Muscle layer of duodenum (tissue), 2 donors: ENCODE measurements around the gene KIAA1328.

Source experiments
- H3K27ac ChIP-seq: one replicate; pipeline ENCODE4 v1.7.0; 2013; ENCODE audit warnings: mild to moderate bottlenecking, low read length
- H3K27me3 ChIP-seq: one replicate; pipeline ENCODE4 v1.7.0; 2013; ENCODE audit warnings: low read depth, mild to moderate bottlenecking, control low read depth, low read length
- H3K36me3 ChIP-seq, 2 donors: one replicate each; pipeline ENCODE4 v1.7.0; 2013; ENCODE audit warnings: low read length in 2 of 2, control low read depth in 1 of 2, mild to moderate bottlenecking in 1 of 2; ENCODE audit not compliant: insufficient read depth in 2 of 2, control insufficient read depth in 1 of 2
- H3K4me1 ChIP-seq, 2 donors: one replicate each; pipeline ENCODE4 v1.7.0; 2013; ENCODE audit warnings: low read length in 2 of 2, mild to moderate bottlenecking in 2 of 2, control low read depth in 1 of 2, moderate library complexity in 1 of 2; ENCODE audit not compliant: insufficient read depth in 2 of 2, control insufficient read depth in 1 of 2
- H3K4me3 ChIP-seq, 2 donors: one replicate each; pipeline ENCODE4 v1.7.0; 2013; ENCODE audit warnings: low read length in 2 of 2, low read depth in 1 of 2, mild to moderate bottlenecking in 1 of 2
- H3K9me3 ChIP-seq, 2 donors: one replicate each; pipeline ENCODE4 v1.7.0; 2013; ENCODE audit warnings: low read length in 2 of 2, control low read depth in 1 of 2, mild to moderate bottlenecking in 1 of 2; ENCODE audit not compliant: control insufficient read depth in 1 of 2
- donor health status: healthy.

The KIAA1328 gene

DNA sequence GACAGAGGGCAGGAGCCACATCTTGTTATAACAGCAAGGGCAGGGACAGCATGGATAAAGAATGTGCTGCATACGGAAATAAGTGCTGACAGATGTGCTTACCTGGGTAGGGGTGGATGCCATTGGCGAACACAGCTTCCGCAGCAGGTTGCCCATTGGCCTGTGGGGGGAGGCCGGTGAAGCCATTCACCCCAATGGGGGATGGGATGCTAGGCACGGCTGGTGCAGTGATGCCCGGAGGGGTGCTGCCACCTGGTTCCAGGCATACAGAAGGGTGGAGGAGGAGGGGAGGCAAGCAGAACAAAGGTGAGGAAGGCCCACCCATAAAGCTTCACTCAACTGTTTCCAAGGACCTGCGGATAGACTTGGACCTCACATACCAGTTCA lies 441.7 kb downstream of the KIAA1328 start:
- no peaks in the 10 kb centered on the region for H3K27me3 ChIP-seq
- H3K9me3 ChIP-seq, result no peaks in the 10 kb centered on the region
- H3K4me1 ChIP-seq, result no peaks in the 10 kb centered on the region
- H3K4me3 ChIP-seq, result no peak overlapping the region
- H3K27ac ChIP-seq, result no peak overlapping the region
- H3K36me3 ChIP-seq, result no peaks in the 10 kb centered on the region

DNA sequence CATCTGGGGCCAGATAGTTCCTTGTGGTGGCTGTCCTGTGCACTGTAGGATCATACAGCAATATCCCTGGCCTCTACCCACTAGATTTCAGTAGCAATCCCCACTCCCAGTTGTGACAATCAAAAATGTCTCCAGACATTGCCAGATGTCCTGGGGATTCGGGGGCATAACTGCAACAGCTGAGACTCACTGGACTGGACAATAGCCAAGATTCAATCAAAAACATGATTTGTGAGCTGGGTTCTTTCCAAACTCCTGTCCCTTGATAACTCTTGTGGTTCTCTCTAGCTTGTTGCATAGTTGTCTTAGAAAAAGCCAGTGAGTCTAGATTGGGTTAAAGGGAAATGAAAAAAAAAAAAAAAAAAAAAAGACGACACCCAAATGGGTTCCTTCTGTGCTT lies 443.3 kb downstream of the KIAA1328 start:
- Histone ChIP-seq H3K9me3 (no peaks in the 10 kb centered on the region), H3K4me3 (no peak overlapping the region), H3K27ac (no peak overlapping the region), H3K36me3 (no peaks in the 10 kb centered on the region), H3K27me3 (no peaks in the 10 kb centered on the region), H3K4me1 (no peaks in the 10 kb centered on the region)

DNA sequence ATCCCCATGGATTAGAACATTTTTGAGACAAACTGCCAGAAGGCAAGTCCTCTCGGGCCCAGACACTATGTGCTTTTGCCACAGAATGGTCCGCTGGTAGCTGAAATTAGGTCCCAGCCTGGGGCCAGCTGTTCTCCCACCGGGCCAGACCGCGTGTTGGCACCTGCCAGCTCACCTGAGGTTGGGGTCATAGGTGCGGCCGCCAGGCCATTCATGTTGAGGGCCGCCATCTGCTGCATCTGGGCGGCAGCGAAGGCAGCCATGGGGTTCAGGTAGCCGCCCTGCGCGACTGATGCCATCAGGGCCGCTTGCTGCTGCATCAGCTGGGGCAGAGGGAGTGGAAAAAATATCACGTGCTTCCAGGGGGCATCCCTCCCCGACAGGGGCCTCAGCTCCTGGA lies 443.9 kb downstream of the KIAA1328 start:
- no peak overlapping the region for H3K4me3 ChIP-seq
- H3K36me3 ChIP-seq, result no peaks in the 10 kb centered on the region
- no peaks in the 10 kb centered on the region for H3K4me1 ChIP-seq
- no peak overlapping the region for H3K27ac ChIP-seq
- H3K9me3 ChIP-seq, result no peaks in the 10 kb centered on the region
- H3K27me3 ChIP-seq, result no peaks in the 10 kb centered on the region

DNA sequence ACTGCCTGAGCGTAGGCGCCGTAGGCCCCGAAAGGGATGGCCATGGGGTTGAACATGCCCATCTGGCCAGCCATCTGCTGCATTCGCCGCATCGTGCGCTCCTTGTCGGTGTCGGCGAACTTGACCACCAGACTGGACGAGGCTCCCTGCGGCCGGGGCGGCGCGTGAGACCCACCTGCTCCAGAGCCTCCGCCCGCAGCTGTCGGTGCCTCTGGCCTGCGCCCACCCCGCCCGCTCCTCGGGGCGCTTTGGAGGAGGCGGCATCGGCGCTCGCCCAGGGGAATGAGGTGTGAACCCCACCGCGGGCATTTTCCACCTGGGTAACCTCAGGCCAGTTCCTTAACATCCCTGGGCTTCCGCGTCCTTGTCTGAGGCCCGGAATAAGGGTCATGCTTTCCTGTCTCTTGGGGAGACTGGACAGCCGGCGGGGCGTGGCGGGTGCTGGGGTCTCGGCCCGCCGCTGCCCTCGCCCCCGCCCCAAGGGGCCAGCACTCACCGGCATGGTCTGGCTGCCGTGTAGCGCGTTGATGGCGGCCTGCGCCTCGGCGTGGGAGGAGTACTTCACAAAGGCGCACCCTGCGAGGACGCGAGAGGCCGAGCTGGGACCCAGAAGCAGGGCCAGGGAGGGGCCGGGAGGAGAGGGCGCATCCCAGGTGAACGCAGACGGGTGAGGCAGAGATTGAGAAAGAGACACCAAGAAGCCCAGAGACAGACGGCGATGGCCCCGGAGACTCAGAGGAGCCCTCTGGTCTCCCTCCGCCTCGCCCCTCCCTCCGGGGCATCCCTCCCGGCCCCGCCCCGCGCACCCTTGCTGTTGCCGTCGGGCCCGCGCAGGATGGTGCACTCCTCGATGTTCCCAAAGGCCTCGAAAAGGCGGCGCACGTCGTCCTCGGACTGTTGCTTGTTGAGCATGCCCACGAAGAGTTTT lies 445.6 kb downstream of the KIAA1328 start:
- H3K4me3 ChIP-seq, result no peak overlapping the region
- no peaks in the 10 kb centered on the region for H3K36me3 ChIP-seq
- H3K9me3 ChIP-seq, result no peaks in the 10 kb centered on the region
- no peaks in the 10 kb centered on the region for H3K4me1 ChIP-seq
- H3K27ac ChIP-seq, result no peak overlapping the region
- no peaks in the 10 kb centered on the region for H3K27me3 ChIP-seq

DNA sequence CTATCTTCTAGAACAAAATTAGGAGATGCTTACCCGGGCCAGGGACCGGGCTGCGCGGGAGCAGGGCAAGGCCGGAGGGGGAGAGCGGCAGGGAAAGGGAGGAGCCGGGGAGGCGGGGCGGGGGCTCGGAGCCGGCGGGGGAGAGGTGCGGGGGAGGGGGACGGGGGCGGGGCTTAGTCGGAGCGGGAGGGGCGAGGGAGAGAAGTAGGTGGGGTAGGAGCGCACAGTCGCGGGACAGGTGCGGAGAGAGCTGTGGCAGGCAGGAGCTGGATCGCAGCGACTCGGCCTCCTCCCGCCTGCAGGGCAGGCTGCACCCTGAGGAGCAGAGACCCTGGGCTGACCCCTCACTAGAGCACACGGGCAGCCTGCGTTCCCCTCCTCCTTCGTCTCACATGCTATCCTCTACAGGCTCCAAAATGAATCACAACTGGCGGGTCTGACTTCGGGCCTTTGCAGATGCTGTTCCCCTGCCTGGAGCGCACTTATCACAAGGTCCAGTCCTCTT lies 446.4 kb downstream of the KIAA1328 start:
- Histone ChIP-seq H3K27ac (no peak overlapping the region), H3K4me3 (no peak overlapping the region), H3K27me3 (no peaks in the 10 kb centered on the region), H3K36me3 (no peaks in the 10 kb centered on the region), H3K4me1 (no peaks in the 10 kb centered on the region), H3K9me3 (no peaks in the 10 kb centered on the region)

DNA sequence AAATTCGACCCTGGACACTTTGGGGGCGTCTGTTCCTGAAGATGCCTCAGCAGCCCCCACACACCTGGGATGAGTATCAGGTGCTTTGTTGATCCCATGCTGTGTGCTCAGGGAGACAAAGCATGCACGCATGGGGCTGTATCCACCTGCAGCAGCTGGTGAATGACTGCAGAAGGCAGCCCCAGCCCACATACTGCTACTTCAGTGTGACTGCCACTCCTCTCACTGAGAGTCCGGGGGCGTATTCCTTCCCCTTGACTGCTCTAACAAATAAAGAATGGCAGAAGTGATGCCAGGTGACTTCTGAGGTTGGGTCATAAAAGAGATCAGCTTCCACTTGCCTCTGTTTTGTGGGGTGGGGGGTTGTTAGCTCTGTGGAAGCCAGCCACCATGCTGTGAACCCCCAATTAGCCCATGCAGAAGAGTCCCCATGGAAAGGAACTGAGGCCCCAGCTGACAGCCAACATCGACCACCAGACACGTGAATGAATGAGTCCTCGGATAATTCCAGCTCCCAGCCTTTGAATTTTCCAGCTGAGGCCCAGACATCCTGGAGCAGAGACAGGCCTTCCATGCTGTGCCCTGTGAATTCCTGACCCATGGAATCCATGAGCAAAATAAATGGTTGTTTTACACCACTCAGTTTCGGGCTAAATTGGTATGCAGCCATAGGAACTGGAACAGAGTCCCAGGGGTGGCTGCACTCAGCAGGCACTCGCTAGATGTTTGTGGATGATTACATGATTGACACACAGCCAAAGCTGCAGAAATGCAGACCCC lies 447.4 kb downstream of the KIAA1328 start:
- Histone ChIP-seq H3K4me1 (no peaks in the 10 kb centered on the region), H3K27me3 (no peaks in the 10 kb centered on the region)

DNA sequence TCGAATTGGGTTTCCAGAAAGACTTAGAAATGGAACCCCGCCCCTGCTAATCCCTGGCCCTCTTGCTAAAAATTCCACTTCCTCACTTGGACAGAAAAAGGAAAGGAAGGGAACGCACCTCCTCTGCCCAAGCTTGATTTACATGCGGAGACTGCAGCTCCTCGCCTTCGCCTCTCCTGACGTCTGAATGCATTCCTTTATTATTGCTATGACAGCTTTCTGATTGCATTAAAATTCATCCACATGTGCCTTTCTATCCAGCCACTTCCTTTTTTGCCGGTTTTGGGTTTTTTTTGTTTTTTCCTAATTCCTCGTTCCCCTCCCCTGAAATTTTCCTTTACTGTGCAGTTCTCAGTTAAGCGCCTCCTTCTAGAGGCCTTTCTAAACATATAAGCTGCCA lies 448.9 kb downstream of the KIAA1328 start:
- Histone ChIP-seq H3K4me3 (no peak overlapping the region), H3K27me3 (no peaks in the 10 kb centered on the region), H3K4me1 (no peaks in the 10 kb centered on the region), H3K9me3 (no peaks in the 10 kb centered on the region), H3K36me3 (no peaks in the 10 kb centered on the region), H3K27ac (no peak overlapping the region)

More for the DNA sequence above, 447.4 kb downstream of the KIAA1328 start:
- no peaks in the 10 kb centered on the region for H3K36me3 ChIP-seq
- no peaks in the 10 kb centered on the region for H3K9me3 ChIP-seq
- H3K4me3 ChIP-seq, result no peak overlapping the region
- H3K27ac ChIP-seq, result no peak overlapping the region
